Regular cardiac myocyte (primary cell): Measurements from ENCODE around the gene CD40LG. TPM values are rescaled to one million over a fixed set of nuclear protein-coding genes. Genes with fewer than 3 reads are reported as not detected.

Experiments
- total RNA-seq: library from RNA; depleted of rRNA; stranded (reverse); fragments of >200 nt; gene quantifications from 2 replicates; pipeline ENCODE4 v1.2.3, GENCODE V29; 2014

The CD40LG gene
- total RNA-seq: not detected in 2 replicates

GRCh38 chrX:136647677-136648360 is at the start of gene CD40LG:
TSS of gene CD40LG (plus strand) at chrX:136648158. CDS start at chrX:136648249, 91 bp downstream.

Other genes with a start within 250 kb of the CD40LG start
- gene BRS3, start 160.2 kb upstream of the CD40LG start, total RNA-seq: not detected in 2 replicates
- gene HTATSF1, start 150.6 kb upstream of the CD40LG start, total RNA-seq: 30.7 and 45.4 TPM in 2 replicates
- not detected in 2 replicates for gene VGLL1, start 115.9 kb upstream of the CD40LG start, total RNA-seq
- gene ARHGEF6, start 132.8 kb downstream of the CD40LG start, total RNA-seq: 6.3 and 18.0 TPM in 2 replicates
- 134 and 227 TPM in 2 replicates for gene RBMX, start 232.6 kb downstream of the CD40LG start, total RNA-seq